ENCODE measurements around the gene SGMS2.

- no peak for TF ChIP-seq POLR2AphosphoS5 (IDR thresholded peaks at IDR 0.05; ENCODE audit: low read depth, low read length)
- no peak for TF ChIP-seq TAF1 (IDR thresholded peaks at IDR 0.05; ENCODE audit: low read depth, low read length)
- TF ChIP-seq POLR2A (IDR thresholded peaks at IDR 0.05; ENCODE audit: low read depth, low read length): no peak
These were observed 30.7 kb upstream of the SGMS2 start for GRCh38 chr4:107793996-107794395.
